CD4-positive, alpha-beta T cell treated with Interleukin-6 at 100 ng/mL for 8 hours (primary cell): ENCODE measurements around the gene CTAG2.
"Not testable (repeated sequence)": the region's sequence is repeated elsewhere in the genome, so short reads cannot be mapped to it uniquely, and the experiment has no call there.

Source experiments
- DNase-seq: peaks from one replicate; pipeline ENCODE4 v3.0.0-alpha.2; 2020; ENCODE audit warnings: mixed read lengths, low spot score

The CTAG2 gene

GRCh38 chrX:154653413-154653812, at the start of gene CTAG2:
TSS of gene CTAG2 (minus strand) at chrX:154653579. CDS start at chrX:154653515, 64 bp downstream.
- not testable (repeated sequence) for DNase-seq

GRCh38 chrX:154698630-154699248, 45.4 kb upstream of the CTAG2 start:
- no peak for DNase-seq

GRCh38 chrX:154696676-154697045, 43.3 kb upstream of the CTAG2 start:
- DNase-seq, result no peak

- no peak for DNase-seq
Observed at GRCh38 chrX:154695911-154696675, 42.7 kb upstream of the CTAG2 start.

GRCh38 chrX:154693394-154693793, 40.0 kb upstream of the CTAG2 start:
- peak; percentile 3 for DNase-seq

DNA sequence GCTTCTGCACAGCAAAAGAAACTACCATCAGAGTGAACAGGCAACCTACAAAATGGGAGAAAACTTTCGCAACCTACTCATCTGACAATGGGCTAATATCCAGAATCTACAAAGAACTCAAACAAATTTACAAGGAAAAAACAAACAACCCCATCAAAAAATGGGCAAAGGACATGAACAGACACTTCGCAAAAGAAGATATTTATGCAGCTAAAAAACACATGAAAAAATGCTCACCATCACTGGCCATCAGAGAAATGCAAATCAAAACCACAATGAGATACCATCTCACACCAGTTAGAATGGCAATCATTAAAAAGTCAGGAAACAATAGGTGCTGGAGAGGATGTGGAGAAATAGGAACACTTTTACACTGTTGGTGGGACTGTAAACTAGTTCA, 37.1 kb upstream of the CTAG2 start:
- DNase-seq, result not testable (repeated sequence)

GRCh38 chrX:154672084-154672483, 18.7 kb upstream of the CTAG2 start:
- not testable (repeated sequence) for DNase-seq

GRCh38 chrX:154670848-154671247, 17.5 kb upstream of the CTAG2 start:
- not testable (repeated sequence) for DNase-seq

DNA sequence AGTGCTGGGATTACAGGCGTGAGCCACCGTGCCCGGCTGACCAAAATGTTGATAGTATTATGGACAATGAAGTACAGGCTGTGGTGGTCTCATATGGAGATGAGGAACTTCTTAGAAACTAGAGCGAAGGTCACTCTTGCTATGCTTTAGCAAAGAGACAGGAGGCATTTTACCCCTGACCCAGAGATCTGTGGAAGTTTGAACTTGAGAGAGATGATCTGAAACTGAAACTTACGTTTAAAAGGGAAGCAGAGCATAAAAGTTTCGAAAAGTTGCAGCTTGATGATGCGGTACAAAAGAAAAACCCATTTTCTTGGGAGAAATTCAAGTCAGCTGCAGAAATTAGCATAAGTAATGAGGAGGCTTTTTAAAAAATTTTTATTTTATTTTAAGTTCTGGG, 8.5 kb upstream of the CTAG2 start:
- DNase-seq, result no peak

- DNase-seq, result no peak
Observed at GRCh38 chrX:154661170-154661569, 7.8 kb upstream of the CTAG2 start.

- no peak for DNase-seq
Observed at GRCh38 chrX:154660541-154660940, 7.2 kb upstream of the CTAG2 start.

GRCh38 chrX:154658957-154659356, 5.6 kb upstream of the CTAG2 start:
- no peak for DNase-seq

DNA sequence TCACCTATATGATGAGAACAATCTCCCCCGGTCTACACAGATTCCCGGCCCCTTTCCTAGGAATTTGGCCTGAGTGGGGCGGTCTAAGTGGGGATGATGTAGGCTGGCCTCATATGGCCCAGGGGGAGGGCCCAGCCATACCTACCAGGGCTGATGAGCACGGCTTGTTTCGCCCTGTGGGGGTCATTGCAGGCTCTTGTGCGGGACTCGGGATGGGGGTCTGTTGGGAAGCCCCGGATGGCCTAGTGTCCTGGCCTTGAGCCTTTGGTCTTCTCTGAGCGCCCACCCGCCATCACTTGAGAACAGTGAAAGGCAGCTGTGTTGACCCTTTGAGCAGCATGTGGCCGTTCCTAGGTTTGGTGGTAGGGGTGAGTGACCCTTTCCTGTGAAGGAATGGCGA, 4.8 kb upstream of the CTAG2 start:
- DNase-seq, result no peak

DNA sequence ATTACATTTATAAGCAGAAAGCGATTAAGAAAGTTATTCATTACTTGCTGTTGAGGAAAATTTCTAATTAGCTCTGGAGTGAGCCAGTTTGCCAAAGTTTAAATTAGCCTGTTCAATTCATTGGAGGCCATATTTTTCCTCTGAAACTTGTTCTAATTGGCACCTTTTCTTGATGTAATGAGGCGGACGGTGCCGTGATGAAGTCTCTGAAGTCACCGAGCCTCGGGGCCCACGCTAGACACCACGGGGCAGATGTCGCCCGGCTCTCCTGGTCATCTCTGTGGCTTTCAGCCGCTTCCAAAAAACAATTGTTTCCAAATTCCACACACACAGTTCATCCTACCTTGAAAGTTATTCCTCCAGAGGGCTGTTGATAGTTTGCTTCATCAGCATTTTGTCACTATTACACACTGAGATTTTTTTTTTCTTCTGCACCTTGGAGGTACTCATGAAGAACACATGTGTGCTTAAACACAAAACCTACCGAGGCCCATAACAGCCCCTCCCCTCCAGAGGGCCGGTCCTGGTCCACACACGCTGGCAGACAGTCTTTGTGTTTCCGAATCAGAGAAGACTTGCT, 3.9 kb upstream of the CTAG2 start:
- no peak for DNase-seq

DNA sequence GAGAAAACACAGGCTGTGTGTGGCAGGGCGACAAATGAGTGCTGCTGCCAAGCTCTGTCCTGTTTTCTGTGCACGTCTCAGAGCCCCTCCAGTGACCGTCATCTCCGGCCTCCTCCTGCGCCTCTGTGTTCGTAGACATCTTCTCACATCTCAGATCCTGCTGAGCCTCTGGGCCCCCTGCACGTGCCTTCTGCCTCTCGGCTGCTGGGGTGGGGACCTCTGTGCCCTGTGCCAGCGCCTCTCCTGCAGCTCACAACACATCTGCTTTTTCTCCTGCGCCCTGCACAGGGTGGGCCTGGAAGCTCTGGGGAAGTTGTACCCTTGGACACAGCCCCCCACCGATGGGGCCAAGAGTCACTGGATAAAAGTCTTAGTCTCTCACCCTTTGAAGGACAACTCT, 2.4 kb upstream of the CTAG2 start:
- DNase-seq, result peak; percentile 0

GRCh38 chrX:154655346-154655745, 2.0 kb upstream of the CTAG2 start:
- DNase-seq, result no peak

DNA sequence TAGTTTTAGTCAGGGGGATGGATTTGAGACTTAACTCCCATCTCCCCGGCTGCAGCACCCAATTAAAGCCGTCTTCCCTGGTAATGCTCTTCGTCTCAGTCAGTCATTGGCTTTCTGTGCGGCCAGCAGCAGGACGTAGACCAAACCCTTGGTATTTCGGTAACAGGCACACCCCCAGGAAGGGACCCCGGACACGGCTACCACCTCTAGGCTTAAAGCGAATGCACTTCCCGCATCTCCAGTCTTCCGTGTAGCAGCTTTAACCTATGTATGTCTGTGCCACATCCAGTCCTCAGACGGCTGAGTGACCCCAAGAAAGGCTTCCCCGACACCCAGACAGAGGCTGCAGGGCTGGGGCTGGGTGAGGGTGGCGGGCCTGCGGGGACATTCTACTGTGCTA, 1.5 kb upstream of the CTAG2 start:
- DNase-seq, result no peak

DNA sequence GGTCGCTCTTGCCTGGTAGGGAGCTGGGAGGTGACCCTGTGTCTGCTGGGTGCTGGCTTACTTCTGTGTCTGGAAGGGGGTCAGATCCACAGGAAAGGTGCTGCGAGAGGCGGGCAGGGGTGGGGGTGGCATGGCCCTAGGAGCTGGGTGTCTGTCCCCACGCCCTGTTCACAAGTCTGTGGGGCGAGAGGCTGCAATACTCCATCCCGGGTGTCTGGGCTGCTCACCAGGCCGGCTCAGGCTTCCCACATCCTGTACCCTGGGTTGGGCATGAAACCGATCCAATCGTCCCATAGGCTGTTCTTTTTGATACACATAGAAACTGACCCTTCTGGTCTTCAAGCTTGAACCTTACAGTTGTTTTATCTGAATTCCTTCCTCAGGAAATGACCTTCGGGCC, 993 bp upstream of the CTAG2 start:
- DNase-seq, result no peak

- no peak for DNase-seq
Observed at GRCh38 chrX:154653048-154653401, 354 bp downstream of the CTAG2 start.

DNA sequence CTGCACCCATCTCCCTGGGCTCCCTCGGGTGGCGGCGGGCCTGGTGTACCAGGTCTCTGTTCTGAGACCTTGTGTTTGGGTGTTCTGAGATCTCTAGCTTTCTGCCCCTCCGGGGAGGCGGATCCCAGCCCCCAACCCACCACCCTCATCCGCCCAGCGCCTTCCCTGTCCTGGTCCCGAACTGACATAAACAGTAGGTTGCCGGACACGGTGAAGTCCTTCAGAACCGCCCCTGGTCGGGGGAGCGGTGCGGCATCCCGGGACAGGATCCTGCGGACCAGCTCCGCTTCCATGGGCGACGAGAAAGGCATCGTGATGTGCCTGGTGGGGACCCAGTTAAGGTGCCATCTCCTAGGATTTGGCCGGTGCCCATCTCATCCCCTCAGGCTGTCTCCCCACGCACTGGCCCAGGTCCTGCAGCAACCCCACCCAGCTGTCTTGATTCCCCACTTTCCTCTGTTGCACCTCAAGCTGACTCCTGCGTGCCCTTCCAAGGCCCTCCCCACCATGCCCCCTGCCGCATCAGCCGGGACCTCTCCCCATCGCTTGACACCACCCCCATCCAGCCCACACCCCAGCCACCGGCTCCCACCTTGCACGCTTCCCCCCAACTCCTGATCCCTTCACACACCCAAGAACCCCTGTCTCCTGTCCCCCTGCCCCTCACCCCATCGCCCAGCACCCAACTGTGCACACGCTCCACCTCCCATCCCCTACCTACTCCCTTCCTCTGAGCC, 900 bp downstream of the CTAG2 start:
- DNase-seq, result peak; percentile 0

GRCh38 chrX:154650221-154650510, 3.2 kb downstream of the CTAG2 start:
- peak; percentile 0 for DNase-seq

- peak; percentile 0 for DNase-seq
Observed at GRCh38 chrX:154649503-154650220, 3.7 kb downstream of the CTAG2 start.
